HG03520 (cell line): ENCODE data around the gene SURF1.
A peak's percentile ranks its signal among the peaks of the same experiment; 100 is the strongest.
"Not testable (repeated sequence)": the region's sequence is repeated elsewhere in the genome, so short reads cannot be mapped to it uniquely, and the experiment has no call there.

Experiments used
- ATAC-seq: cut with Tn5 transposase; IDR thresholded peaks from one replicate; pipeline ENCODE4 v1.9.1; 2021; ENCODE audit warnings: mild to moderate bottlenecking, moderate library complexity; ENCODE audit not compliant: unreplicated experiment

Gene SURF1, protein sequence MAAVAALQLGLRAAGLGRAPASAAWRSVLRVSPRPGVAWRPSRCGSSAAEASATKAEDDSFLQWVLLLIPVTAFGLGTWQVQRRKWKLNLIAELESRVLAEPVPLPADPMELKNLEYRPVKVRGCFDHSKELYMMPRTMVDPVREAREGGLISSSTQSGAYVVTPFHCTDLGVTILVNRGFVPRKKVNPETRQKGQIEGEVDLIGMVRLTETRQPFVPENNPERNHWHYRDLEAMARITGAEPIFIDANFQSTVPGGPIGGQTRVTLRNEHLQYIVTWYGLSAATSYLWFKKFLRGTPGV

DNA sequence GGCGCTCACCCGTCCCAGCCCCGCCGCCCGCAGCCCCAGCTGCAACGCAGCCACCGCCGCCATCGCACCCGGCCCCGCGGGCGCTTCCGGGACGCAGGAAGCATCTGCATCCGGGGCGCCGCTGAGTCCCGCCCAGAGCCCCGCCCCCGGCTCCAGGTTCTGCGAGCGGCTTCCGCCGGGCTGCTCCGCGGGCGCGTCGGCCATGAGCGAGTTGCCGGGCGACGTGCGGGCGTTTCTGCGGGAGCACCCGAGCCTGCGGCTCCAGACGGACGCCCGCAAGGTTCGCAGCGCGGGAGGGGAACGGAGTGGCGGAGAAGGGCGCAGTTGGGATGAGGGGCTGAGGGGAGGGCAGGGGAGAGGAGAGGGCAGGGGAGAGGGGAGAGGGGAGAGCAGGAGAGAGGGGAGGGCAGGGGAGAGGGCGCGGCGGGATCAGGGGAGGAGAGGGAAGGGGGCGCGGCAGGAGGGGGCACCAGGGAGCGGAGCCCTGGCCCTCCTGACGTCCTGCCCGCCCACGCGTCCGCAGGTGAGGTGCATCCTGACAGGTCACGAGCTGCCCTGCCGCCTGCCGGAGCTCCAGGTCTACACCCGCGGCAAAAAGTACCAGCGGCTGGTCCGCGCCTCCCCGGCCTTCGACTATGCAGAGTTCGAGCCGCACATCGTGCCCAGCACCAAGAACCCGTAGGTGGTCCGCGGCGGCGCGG lies at the start of gene SURF1, which contains the start of gene SURF2:
SURF1 (minus strand) TSS at position 97 of the 701 bp plus-strand sequence; CDS start at position 63, 34 bp downstream.
SURF2 (plus strand) TSS at position 160 of the 701 bp plus-strand sequence; CDS start at position 203, 43 bp downstream.
- peak; percentile 62 for ATAC-seq

DNA sequence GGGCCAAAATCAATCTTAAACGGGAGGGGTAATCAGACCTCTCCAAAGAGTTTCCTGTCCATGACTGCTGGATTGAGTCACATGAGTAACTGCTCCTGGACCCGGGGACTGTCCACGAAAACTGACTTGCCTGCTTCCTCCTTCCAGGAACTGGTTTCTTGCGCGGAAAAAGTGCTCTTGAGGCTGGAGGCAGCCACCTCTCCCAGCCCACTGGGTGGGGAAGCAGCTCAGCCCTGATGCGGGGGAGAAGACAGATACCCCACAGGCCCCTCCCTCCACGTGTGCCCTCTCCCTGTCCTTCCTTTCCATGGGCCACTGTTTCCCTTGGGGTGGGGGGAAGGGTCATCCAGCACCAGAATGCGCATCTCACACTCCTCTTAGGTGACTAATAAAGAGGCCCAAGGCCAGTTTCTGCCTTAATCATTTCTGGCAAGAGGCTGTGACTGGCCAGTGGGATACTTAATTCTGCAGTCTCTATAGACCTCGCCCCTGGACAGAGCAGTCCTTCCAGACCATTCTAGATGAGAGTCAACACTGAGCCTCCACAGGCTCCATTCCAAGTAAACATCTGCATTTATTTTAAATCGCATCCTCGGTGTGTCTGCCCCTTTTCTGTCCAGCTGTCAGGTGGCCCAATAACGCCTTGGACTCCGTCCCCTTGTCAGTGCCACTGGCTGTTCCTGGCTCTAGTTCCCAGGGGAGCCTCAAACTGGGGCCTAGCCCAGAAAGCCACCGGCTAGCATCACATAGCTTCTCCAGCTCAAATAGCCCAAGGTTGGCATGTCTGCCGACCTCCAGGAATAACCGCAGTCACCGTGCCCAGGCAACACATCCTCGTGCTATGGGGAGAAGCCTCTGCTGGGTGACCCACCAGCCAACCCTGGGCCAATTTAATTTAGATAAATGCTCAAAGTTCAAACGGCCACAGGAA lies 49.5 kb upstream of the SURF1 start:
- no peak for ATAC-seq

DNA sequence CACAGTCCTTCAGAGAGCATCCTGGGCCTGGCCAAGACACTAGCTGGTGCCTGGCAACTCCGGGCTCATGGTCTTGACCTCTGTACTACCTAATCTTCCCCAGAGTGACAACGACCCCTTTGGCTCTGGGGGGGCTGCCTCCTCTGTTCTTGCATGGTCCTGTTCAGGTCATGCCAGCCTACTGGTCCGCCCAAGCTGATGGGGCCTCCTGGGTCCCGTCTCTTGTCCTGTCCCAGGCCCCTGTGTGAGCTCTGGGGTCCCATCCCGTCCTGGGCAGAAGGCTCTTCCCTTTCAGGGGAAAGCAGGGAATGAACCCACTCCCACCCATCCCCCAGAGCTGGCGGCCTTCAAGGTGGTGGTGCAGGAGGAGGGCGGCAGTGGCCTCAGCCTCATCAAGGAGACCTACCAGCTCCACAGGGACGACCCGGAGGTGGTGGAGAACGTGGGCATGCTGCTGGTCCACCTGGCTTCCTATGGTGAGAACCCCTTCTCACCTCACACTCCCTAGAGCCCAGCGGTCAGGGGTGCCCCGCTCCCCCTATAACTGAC lies 48.2 kb upstream of the SURF1 start:
- ATAC-seq = no peak

DNA sequence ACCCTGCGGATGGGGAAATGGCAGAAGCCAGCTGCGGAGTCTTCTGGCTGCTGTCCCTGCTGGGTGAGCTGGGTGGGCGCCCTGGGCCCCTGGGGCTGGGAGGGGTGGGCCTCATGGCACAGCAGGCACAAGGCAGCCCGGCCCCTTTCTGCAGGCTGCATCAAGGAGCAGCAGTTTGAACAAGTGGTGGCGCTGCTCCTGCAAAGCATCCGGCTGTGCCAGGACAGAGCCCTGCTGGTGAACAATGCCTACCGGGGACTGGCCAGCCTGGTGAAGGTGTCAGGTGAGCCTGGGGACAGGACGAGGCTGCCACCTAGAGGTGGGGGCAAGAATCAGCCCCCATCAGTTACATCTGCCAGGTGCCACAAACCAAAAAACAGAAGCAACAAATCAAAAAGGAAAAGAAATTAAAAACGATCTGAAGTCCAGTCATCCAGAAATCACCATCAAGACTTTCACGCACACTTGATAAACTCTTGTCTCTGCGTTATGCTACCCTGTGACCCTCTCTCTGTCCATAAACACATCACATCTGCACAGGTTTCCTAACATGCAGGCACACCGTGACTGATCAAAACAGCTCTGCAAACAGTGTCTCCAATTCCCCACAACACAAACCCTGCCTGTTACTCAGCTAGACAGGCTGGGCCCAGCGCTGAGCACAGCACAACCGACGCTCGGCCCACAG lies 47.6 kb upstream of the SURF1 start:
- ATAC-seq = no peak

DNA sequence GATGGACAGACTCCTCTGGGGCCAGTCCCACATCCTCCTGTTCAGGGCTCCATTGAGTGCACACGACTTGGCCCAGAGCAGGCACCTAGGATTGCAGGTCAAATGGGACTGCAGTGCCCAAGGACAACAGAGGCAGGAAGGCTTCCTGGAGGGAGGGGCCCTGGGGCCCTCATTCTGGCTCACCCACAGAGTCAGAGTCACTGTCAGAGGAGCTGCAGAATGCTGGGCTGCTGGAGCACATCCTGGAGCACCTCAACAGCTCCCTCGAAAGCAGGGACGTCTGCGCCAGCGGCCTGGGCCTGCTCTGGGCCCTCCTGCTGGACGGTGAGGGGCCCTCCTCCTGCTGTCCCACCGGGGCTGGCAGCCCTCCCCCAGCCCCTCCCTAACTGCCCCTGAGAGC lies 46.4 kb upstream of the SURF1 start:
- ATAC-seq = no peak

DNA sequence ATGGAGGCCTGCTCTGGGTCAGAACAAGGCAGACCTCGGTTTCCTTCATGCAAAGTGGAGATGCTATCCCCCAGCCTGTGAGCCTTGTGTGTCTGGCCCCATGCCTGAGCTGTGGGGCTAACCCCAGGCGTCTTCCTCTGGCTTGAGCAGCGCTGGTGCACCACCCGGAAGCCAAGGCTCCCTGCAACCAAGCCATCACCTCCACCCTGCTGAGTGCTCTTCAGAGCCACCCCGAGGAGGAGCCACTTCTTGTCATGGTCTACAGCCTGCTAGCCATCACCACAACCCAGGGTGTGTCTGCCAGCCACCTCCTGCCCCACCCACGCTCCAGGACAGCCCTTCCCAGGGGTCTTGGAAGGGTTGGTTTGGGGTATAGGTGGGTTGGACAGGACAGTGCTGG lies 45.3 kb upstream of the SURF1 start:
- ATAC-seq = no peak

DNA sequence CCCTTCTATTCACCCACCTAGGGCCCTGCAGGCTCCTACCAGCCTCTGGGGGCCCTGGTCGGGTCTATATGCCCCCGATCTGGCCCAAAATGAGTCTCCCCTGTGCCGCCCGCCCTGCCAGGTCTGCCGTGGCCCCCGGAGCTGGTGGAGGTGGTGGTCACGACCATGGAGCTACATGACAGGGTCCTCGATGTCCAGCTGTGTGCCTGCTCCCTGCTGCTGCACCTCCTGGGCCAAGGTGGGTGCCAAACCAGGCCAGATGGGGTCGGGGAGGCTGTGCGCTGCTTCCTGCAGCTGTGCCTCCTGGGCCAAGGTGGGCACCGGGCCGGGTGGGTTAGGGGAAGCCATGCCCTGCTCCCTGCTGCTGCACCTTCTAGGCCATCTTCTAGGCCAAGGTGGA lies 44.0 kb upstream of the SURF1 start:
- no peak for ATAC-seq

DNA sequence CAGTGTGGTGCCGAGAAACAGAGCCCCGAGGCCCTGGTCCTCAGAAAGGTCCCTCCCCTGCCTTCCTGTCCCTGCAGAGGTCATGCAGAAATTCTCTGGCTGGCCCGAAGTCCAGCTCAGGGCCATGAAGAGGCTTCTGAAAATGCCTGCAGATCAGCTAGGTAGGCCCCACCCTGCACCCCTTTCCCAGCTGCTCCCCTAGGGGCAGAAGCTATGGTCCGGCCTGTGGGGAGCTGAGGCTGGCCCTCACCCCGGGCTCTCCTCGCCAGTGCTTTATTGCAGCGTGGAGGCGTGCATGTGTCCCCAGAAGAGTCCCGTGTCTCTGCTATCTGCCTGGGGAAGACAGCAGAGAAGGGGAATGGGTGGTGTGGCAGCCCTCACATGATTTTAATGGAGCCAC lies 41.6 kb upstream of the SURF1 start:
- ATAC-seq = no peak

DNA sequence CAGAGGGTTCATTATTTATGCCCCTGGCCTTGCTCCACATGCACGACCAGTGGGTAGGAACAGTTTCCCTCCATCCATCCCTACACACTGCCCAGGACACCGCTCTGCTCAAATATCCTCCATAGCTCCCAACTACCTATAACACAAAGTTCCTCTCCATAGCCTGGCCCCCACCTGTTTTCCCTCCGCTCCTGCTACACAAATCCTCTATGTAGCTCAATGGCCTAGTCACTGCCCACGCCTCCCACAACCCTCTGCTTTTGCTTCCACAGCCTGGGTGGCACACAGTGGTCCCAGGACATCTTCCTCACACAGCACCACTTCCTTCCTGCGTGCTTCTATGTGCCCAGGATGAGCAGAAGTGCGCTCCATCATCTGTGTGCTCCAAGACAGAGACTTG lies 41.1 kb upstream of the SURF1 start:
- no peak for ATAC-seq

DNA sequence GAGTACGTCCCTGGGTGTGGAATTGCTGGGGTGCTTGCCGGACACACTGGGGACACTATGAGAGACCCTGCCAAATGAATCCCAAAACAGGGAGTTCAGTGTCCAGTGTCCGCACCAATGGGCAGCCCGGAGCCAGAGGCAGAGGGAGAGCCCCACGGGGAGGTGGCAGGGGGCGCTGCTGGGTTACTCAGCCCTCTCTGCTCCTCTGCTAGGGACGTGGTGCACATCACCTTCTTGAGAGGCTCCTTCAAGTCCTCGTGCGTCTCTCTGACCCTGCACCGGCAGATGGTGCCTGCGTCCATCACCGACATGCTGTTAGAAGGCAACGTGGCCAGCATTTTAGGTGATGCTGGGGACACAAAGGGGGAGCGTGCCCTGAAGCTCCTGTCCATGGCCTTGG lies 40.7 kb upstream of the SURF1 start:
- ATAC-seq = no peak

DNA sequence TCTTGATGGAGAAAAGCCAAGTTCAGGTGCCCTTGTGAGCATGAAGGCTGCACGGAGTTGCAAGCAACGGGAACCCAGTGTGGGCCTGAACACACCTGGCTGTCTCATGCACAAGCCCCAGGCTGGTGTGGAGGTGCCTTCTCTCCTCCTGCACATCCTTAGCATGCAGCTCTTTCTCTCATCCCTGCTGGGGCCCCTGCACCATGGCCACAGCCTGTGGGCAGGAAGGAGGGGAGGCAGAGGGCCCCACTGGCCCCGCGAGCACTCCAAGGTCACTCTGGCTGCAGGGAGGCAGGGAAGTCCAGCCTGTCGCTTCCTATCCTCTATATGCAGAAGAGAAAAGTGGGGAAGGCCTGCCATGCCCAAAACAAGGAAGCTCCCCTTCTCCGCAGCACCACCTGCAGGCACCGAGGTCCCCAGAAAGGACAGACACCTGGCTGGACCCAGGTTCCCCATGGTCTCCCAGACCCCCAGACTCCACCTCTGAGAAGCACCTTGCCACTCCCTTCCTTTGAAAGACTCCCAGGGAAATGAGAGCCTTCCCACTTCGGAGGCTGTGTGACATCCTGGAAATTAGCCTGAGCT lies 38.5 kb upstream of the SURF1 start:
- ATAC-seq = no peak

DNA sequence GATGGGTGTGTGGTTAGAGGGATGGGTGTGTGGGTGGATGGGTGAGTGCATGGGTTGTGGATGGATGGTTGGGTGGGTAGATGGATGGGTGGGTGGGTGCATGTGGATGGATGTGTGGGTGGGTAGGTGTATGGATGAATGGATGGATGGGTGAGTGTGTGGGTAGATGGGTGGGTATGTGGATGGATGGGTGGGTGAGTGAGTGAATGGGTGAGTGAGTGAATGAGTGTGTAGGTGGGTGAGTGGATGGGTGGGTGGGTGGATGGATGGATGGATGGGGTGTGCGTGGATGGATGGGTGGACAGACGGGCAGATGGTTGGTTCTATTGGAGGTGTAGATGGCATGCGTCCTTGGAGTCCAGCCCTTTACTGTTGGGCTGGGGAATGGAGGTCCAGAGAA lies 37.1 kb upstream of the SURF1 start:
- no peak for ATAC-seq

DNA sequence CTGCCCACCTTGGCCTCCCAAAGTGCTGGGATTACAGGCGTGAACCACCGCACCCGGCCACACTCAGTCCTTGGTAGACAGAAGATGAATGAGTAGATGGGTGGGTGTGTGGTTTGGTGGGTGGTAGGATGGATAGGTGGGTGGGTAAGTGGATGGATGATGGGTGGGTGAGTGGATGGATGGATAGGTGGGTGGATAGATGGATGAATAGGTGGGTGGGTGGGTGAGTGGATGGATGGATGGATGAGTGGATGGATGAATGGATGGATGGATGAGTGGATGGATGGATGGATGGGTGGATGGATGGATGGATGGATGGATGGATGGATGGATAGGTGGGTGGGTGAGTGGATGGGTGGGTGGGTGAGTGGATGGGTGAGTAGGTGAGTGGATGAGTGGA lies 36.0 kb upstream of the SURF1 start:
- not testable (repeated sequence) for ATAC-seq

DNA sequence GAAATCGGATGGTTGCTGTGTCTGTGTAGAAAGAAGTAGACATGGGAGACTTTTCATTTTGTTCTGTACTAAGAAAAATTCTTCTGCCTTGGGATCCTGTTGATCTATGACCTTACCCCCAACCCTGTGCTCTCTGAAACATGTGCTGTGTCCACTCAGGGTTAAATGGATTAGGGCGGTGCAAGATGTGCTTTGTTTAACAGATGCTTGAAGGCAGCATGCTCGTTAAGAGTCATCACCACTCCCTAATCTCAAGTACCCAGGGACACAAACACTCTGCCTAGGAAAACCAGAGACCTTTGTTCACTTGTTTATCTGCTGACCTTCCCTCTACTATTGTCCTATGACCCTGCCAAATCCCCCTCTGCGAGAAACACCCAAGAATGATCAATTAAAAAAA lies 35.2 kb upstream of the SURF1 start:
- not testable (repeated sequence) for ATAC-seq

DNA sequence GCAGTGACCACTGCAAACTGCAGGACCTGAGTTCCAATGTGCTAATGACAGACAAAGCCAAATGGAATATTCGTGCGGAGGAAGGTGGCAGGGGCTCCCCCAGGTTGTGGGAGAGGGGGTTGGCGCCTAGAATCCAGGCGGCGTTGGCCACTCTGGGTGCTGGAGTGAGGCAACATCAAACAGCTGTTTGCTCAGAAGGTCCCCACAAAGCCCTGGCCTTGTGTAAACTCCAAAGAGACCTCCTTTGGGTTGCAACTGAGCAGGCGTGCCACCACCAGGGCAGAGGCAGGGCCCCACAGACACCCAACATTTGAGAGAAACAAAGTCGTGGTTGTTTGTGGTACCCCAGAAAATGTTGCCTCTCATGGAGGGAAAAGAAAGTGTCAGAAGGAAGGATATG lies 34.4 kb upstream of the SURF1 start:
- ATAC-seq = no peak

DNA sequence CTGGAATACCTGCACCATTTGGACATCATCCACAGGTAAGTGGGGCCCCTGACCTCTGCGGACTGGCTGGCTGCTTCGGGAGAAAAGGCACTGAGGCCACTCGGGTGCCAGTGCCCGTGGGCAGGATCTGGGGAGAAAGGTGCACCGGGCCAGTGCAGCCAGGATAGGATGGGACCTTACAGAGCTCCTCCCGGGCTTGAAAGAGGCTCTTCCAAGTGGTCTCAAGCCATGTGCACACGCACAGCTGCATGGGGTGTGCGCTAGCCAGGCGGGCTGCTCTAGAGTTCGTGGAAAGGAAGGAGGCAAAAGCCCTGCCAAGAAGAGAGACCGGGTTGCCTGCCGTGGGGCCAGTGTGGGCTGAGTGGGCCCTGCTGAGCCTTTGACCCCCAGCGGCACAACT lies 33.3 kb upstream of the SURF1 start:
- ATAC-seq = no peak

DNA sequence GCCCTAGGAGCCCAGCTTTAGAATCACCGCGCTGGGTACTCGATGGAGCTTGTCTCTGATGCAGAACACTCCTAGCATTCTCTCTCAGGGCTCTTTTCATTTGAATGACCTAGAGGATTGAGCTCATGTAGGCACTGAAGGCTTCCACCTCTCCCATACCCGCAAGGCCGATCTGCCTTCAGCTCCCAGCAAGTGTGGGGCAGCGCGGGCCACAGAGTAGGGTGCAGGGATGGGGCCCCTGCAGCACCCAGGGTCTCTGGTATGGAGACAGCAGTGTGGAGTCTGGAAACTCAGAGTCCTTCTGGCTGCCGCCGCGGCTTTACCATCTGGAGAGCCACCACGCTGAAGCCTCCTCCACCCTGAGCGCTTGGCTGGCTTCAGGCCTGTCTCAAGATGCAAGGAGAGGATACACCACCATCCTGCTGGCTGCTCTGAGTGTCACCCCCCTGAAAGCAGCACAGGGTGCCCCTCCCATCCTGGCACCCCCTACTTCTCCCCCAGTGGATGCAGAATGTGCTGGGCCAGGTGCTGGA lies 32.8 kb upstream of the SURF1 start:
- no peak for ATAC-seq

DNA sequence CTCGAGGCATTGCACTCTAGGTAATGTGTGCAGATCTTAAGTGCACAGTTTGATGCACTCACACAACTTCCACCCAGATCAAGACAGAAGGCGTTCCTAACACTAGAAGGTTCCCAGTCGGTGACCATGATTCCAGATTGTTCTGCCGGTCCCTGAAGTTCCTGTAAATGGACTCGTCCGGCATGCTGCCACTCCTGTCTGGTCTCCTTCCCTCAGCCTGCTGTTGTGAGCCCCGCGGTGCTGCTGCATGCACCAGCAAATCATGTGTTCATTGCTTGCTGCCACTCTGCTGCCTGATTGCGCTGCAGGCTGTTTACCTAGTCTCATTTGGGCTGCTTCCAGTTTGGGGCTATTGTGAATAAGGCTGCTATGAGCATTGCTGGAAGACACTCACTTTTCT lies 31.4 kb upstream of the SURF1 start:
- no peak for ATAC-seq

DNA sequence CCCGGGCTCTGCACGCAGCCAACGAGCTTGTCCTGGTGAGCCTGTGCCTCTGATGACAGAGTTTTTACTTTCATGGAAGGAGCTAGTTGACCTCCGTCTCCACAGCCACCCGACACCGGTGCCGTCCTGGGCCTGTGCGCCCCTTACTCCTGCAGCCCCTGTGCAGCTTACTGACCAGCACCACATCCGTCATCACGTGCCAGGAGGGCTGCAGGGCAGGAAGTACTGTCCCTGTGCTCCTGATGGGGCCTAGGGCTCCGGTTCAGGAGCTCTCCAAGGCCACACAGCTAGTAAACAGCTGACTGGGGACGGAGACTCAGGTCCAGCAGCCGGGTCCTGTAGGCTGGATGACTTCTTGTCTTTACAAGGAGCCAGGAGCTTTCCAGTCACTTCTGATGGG lies 30.1 kb upstream of the SURF1 start:
- no peak for ATAC-seq

DNA sequence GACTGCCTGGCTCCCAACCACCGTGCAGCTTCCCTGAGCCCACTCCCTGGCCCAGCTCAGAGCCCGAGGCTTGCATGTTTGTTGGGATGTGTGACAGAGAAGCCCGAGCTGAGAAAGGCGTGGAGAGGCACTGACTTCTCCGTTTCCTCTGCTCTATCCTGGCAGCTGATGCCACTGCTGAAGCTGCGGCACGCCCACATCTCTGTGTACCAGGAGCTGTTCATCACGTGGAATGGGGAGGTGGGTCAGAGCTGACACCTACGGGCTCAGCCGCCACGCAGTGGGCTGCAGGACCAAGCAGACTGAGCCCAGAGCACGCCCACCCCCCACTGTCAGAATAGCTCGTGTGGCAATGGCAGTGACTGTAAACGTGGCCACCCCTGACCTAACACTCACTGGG lies 29.2 kb upstream of the SURF1 start:
- ATAC-seq = no peak
